Mucosa of stomach (tissue), 1 donor: ENCODE measurements around the gene MARCHF6.
"Not testable (repeated sequence)": the region's sequence is repeated elsewhere in the genome, so short reads cannot be mapped to it uniquely, and the experiment has no call there.

Source experiments
- H3K27me3 ChIP-seq: one replicate; pipeline ENCODE4 v1.7.0; 2013; ENCODE audit warnings: mild to moderate bottlenecking, low read length; ENCODE audit not compliant: control insufficient read depth, insufficient read depth
- H3K36me3 ChIP-seq: one replicate; pipeline ENCODE4 v1.7.0; 2013; ENCODE audit warnings: low read length; ENCODE audit not compliant: control insufficient read depth, insufficient read depth
- H3K4me1 ChIP-seq: one replicate; pipeline ENCODE4 v1.7.0; 2013; ENCODE audit warnings: mild to moderate bottlenecking, low read length; ENCODE audit not compliant: control insufficient read depth, insufficient read depth
- H3K4me3 ChIP-seq: one replicate; pipeline ENCODE4 v1.7.0; 2013; ENCODE audit warnings: low read length
- H3K9ac ChIP-seq: one replicate; pipeline ENCODE4 v1.7.0; 2013; ENCODE audit warnings: mild to moderate bottlenecking, low read length, moderate library complexity
- H3K9me3 ChIP-seq: one replicate; pipeline ENCODE4 v1.7.0; 2013; ENCODE audit warnings: mild to moderate bottlenecking, low read length, moderate library complexity; ENCODE audit not compliant: control insufficient read depth
- donor health status: Pancreatic carcinoma.

MARCHF6 gene

GRCh38 chr5:10358999-10359398 lies 5.5 kb downstream of the MARCHF6 start:
- Histone ChIP-seq H3K9ac (no peak overlapping the region), H3K9me3 (no peaks in the 10 kb centered on the region), H3K36me3 (no peaks in the 10 kb centered on the region), H3K27me3 (no peaks in the 10 kb centered on the region), H3K4me3 (no peak overlapping the region), H3K4me1 (peaks cover 10% of the 10 kb centered on the region)

GRCh38 chr5:10360686-10361085 lies 7.2 kb downstream of the MARCHF6 start:
- Histone ChIP-seq H3K4me3 (no peak overlapping the region), H3K9ac (no peak overlapping the region), H3K36me3 (no peaks in the 10 kb centered on the region), H3K4me1 (peaks cover 14% of the 10 kb centered on the region), H3K9me3 (no peaks in the 10 kb centered on the region), H3K27me3 (no peaks in the 10 kb centered on the region)

- peaks cover 23% of the 10 kb centered on the region for H3K4me1 ChIP-seq
- no peak overlapping the region for H3K4me3 ChIP-seq
Measured at GRCh38 chr5:10363519-10364185, 10.2 kb downstream of the MARCHF6 start.

GRCh38 chr5:10364186-10364689 lies 10.7 kb downstream of the MARCHF6 start:
- Histone ChIP-seq H3K9ac (no peak overlapping the region), H3K4me3 (no peak overlapping the region), H3K4me1 (peaks cover 27% of the 10 kb centered on the region), H3K36me3 (no peaks in the 10 kb centered on the region), H3K27me3 (no peaks in the 10 kb centered on the region), H3K9me3 (no peaks in the 10 kb centered on the region)

More at GRCh38 chr5:10363519-10364185, 10.2 kb downstream of the MARCHF6 start:
- H3K9ac ChIP-seq: no peak overlapping the region
- no peaks in the 10 kb centered on the region for H3K9me3 ChIP-seq
- no peaks in the 10 kb centered on the region for H3K36me3 ChIP-seq
- no peaks in the 10 kb centered on the region for H3K27me3 ChIP-seq

- no peak overlapping the region for H3K4me3 ChIP-seq
- no peaks in the 10 kb centered on the region for H3K27me3 ChIP-seq
- H3K4me1 ChIP-seq: peaks cover 30% of the 10 kb centered on the region
- no peaks in the 10 kb centered on the region for H3K36me3 ChIP-seq
- H3K9ac ChIP-seq: no peak overlapping the region
- H3K9me3 ChIP-seq: no peaks in the 10 kb centered on the region
Measured at GRCh38 chr5:10365782-10366181, 12.3 kb downstream of the MARCHF6 start.

GRCh38 chr5:10366310-10367272 lies 13.1 kb downstream of the MARCHF6 start:
- Histone ChIP-seq H3K9me3 (no peaks in the 10 kb centered on the region), H3K36me3 (no peaks in the 10 kb centered on the region), H3K9ac (no peak overlapping the region), H3K27me3 (no peaks in the 10 kb centered on the region), H3K4me1 (peaks cover 34% of the 10 kb centered on the region), H3K4me3 (no peak overlapping the region)

GRCh38 chr5:10367579-10367978 lies 14.1 kb downstream of the MARCHF6 start:
- peaks cover 34% of the 10 kb centered on the region for H3K4me1 ChIP-seq

GRCh38 chr5:10370931-10371330 lies 17.4 kb downstream of the MARCHF6 start:
- Histone ChIP-seq H3K4me1 (peaks cover 34% of the 10 kb centered on the region), H3K27me3 (no peaks in the 10 kb centered on the region), H3K4me3 (no peak overlapping the region), H3K9me3 (no peaks in the 10 kb centered on the region), H3K36me3 (no peaks in the 10 kb centered on the region), H3K9ac (no peak overlapping the region)

More at GRCh38 chr5:10367579-10367978, 14.1 kb downstream of the MARCHF6 start:
- no peak overlapping the region for H3K9ac ChIP-seq
- no peaks in the 10 kb centered on the region for H3K27me3 ChIP-seq
- no peaks in the 10 kb centered on the region for H3K36me3 ChIP-seq
- H3K4me3 ChIP-seq: no peak overlapping the region
- H3K9me3 ChIP-seq: no peaks in the 10 kb centered on the region

GRCh38 chr5:10371369-10371768 lies 17.9 kb downstream of the MARCHF6 start:
- H3K4me3 ChIP-seq, H3K36me3 ChIP-seq, H3K9ac ChIP-seq, H3K9me3 ChIP-seq, H3K27me3 ChIP-seq: not testable (repeated sequence)
- peaks cover 30% of the 10 kb centered on the region for H3K4me1 ChIP-seq

GRCh38 chr5:10372726-10373709 lies 19.5 kb downstream of the MARCHF6 start:
- H3K36me3 ChIP-seq: peaks cover 6% of the 10 kb centered on the region
- no peaks in the 10 kb centered on the region for H3K27me3 ChIP-seq
- H3K4me3 ChIP-seq: no peak overlapping the region
- H3K9ac ChIP-seq: no peak overlapping the region
- H3K9me3 ChIP-seq: no peaks in the 10 kb centered on the region
- H3K4me1 ChIP-seq: peaks cover 23% of the 10 kb centered on the region
